Activated CD8-positive, alpha-beta memory T cell treated with anti-CD3 and anti-CD28 coated beads, Interleukin-2, amount 50 U/mL, for 4 hours (primary cell): ENCODE results near the gene PAQR4.

Experiments used
- DNase-seq: peaks from one replicate; pipeline ENCODE4 v3.0.0-alpha.2; 2020

Gene PAQR4

DNA sequence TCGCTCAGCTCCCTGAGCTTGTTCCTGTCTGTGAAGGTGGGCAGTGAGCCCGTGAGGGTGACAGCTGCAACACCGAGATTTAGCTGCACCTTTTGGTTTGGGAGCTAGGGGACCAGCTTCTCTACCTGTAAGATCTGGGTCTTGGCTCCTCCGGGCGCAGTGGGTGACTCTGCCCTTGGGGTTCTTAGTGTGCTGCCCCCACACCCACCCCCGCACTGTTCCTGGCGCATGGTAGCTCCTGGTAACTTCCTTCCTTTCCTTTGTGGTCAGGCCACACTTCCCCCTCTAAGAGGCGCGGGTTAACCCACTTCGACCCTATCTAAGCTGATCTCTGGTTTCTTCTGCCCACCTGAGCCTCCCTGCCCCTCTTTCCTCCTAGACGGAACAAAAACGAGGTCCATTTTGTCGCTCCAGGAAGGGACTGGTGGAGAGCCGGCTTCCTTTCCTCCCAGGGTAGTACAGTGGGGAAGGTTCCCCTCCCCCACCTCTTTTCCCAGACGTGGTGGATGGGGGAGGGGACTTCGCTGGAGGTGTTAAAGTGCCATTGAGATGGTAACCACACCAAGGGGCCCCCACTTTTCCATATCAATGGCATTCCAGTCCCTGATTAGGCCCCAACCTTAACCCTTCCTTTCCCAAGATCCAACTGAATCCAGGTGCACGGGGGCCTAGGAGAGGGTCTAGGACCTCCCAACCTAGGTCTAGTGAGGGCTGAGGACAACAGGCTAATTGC, 39.0 kb downstream of the PAQR4 start:
- DNase-seq, result peak; percentile 42

DNA sequence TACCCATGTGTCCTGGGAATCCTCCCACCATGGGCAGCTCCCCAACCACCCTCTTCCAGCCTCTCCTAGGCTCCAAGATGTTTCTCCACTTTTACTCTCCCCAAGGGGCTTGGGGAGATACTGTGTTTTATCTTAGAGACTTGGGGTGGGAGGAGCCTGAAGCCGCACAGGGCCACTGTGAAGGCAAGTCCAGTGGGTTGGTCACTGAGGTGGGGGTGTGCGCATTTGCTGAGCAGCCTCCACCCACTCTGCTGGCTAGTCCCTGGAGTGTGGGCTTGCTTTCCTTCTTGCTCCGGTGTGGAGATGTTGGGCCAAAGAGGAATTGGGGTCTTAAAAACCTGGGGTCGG, 39.5 kb downstream of the PAQR4 start:
- no peak for DNase-seq

DNA sequence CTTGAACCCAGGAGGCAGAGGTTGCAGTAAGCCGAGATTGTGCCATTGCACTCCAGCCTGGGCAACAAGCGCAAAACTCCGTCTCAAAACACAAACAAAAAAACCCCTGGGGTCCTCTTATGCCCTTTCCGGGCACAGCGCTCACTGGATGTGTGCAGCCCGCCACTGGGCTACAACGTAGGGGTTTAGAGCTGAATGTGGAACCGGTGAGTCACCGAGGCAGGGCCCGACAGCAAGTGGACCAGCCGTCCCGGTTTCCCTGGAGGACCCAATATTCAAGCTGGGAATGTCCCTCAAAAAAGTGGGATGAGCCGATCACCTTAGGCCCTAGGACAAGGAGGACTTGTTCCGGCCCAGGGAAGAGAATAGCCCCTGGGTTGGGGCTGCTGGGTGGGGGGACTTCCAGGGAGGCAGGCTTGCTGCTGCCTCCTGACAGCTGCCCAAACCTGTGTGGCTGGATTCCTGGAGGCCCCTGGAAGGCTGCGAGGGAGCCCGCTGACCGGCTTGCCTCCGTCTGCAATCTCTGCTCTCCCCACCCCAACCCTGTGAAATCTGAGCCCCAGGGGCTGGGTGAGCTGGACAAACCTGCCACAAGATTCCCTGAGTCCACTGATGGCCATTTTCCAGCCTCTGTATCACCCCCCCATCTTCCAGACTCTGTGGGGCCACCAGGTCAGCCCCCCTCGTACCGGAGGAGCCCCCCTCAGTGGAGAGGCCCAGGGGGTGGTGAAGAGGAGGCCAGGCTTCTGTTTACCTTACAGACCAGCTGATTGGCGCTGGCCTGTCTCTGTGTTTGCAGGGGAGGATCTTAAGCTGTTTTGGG, 40.6 kb downstream of the PAQR4 start:
- no peak for DNase-seq

DNA sequence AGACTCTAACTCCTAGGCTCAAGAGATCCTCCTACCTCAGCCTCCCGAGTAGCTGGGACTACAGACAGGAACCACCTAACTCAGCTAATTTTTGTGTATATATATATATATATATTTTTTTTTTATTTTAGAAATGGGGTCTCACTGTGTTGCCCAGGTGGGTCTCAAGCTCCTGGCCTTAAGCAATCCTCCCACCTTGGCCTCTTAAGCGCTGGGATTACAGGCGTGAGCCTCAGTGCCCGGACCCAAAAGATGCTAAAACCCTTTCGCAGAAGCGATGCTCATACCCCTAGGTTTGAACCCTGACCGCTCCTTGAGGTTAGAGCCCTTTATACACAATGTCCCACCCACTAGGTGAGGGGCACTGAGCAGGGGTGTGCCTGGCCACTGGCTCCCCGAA, 41.4 kb downstream of the PAQR4 start:
- no peak for DNase-seq

- DNase-seq, result no peak
Observed at GRCh38 chr16:3012246-3012645, 43.1 kb downstream of the PAQR4 start.

DNA sequence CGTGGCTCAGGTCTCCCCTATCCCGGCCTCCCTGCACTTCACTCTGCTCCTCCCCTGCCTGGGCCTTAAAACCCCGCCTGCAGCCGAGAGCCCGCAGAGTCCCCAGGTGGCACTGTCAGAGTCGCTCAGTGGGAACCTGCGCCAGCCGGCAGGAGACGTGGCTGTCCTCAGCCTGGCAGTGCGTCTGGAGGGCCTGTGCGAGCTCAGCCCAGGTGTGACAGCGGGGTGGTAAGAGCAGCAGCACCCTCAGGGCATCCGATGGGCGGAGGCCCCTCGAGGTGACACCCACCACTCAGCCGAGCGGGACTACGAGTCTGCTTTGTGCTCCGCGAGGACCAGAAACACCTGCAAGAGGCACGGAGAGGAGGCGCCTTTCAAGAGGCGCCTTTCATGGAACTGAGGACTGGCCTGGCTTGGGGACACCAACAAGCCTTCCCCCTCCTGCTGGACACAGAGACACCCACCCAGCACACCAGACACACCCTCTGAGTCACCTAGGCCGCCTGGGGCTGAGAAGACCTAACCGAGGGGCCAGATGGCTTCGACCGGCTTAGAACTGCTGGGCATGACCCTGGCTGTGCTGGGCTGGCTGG, 43.8 kb downstream of the PAQR4 start, which contains the start of gene CLDN9:
Gene CLDN9, plus strand, starts transcription at position 96 of the 593 bp plus-strand sequence. Its CDS starts 440 bp downstream, at position 536.
- DNase-seq, result no peak

- DNase-seq, result no peak
Observed at GRCh38 chr16:3013491-3013951, 44.4 kb downstream of the PAQR4 start.

DNA sequence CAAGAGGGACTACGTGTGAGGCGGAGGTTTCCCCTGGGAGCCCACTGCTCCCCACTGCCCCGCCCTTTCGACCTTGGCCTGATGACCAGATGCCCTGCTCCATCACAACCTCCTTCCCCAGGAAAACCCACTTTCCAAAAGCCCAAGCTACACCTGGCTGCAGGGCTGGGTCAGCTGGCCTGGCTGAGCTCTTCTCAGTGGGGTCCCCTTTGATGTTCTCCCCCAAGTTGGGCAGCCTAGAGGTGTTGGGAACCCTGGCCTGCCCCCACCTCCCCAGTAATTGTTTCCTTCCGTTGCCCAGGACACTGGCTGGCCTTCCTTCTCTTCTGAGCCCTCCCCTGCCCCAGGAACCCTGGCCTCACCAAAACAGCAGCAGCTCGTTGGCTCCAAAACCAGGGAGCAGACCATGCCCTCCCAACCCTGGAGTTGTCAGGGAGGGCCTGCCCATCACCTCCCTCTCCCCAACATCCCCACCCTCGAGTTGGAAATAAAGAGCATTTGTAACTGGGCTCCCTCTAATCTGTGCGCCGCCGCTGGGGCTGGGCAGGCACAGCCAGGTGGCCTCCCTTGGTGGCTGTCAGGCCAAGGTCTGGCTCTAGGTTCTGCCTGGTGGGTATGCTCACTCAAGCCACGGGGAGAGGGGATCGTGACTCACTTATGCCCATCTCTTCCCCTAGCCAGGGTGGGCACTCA, 45.0 kb downstream of the PAQR4 start:
- no peak for DNase-seq

DNA sequence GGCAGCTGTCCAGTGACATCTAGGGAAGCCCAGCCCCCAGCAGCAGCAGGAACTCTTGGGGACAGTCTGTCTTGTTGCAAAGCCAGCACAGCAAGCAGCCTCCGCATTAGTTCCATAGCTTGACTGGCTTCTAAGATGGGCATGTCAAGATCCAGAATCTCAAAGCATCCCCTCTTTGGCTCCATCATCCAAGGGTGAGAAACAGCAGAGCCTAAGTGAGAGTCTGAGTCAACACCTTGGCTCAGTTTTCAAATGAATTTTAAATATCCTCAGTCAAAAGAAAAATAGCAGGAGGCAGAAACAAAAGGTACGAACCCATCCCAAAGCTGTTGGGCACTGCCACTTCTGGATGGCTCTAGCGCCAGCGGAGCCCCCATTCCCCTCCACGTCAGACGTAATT, 45.8 kb downstream of the PAQR4 start:
- DNase-seq, result no peak

DNA sequence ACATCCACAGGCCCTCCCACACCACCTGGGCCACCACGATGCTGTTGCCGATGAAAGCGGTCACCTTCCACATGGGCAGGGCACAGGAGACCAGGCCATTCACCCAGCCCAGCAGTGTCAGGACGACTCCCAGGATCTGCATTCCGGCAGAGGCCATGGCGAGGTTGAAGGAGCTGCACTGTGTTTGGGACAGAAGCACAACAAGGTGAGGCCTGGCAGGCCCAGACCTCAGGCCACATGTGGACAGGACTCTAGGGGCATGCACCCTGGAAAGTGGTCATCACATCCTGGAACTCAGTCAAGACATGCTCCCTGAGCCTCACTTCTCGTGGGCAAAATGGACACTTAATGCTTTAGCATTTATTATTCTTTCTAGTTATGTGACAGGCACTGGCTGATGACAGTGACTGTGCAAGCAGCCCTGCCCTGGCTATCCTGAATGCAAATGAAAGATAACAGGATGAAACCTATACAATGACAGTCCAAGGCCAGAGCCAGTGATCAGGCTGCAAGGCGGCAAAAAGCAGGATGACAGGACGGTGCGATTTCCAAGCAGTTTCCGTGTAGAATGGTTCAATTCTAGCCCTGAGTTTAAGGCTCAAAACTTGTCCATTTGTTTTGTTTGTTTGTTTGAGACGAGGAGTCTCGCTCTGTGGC, 46.8 kb downstream of the PAQR4 start:
- DNase-seq, result no peak

DNA sequence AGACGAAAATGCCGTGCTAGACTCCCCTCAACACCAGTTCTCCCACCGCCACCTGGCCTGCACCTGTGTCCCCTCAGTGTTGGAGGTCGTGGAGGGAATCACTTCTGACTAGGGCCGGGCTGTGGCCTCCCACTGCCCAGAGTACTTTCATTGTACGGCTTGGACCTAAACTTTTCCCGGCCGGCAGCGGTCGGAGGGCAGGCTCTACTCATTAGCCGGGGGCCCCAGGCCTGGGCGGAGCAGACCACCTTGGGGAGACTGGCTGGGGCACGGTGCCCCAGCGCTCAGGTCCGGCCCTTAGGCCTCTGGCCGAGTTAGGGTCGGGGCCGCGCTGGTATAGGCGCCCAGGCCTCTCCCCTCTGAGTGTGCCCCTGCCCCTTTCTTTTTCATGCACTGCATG, 48.2 kb downstream of the PAQR4 start:
- no peak for DNase-seq

- DNase-seq, result no peak
Observed at GRCh38 chr16:3017794-3018506, 48.8 kb downstream of the PAQR4 start, which contains the start of gene CLDN6. Gene CLDN6, minus strand, starts transcription at chr16:3018183. Its CDS starts 2,162 bp downstream, at chr16:3016021.

- DNase-seq, result no peak
Observed at GRCh38 chr16:3019594-3020246, 50.6 kb downstream of the PAQR4 start.

GRCh38 chr16:3020247-3020603, 51.1 kb downstream of the PAQR4 start, which contains the start of gene TNFRSF12A:
Gene TNFRSF12A, plus strand, starts transcription at chr16:3020368. Its CDS starts 30 bp downstream, at chr16:3020398.
- DNase-seq, result peak; percentile 66

GRCh38 chr16:3020604-3021448, 51.7 kb downstream of the PAQR4 start:
- peak; percentile 79 for DNase-seq

GRCh38 chr16:3021449-3022207, 52.5 kb downstream of the PAQR4 start:
- peak; percentile 90 for DNase-seq

GRCh38 chr16:3022208-3022683, 53.1 kb downstream of the PAQR4 start:
- DNase-seq, result peak; percentile 92

DNA sequence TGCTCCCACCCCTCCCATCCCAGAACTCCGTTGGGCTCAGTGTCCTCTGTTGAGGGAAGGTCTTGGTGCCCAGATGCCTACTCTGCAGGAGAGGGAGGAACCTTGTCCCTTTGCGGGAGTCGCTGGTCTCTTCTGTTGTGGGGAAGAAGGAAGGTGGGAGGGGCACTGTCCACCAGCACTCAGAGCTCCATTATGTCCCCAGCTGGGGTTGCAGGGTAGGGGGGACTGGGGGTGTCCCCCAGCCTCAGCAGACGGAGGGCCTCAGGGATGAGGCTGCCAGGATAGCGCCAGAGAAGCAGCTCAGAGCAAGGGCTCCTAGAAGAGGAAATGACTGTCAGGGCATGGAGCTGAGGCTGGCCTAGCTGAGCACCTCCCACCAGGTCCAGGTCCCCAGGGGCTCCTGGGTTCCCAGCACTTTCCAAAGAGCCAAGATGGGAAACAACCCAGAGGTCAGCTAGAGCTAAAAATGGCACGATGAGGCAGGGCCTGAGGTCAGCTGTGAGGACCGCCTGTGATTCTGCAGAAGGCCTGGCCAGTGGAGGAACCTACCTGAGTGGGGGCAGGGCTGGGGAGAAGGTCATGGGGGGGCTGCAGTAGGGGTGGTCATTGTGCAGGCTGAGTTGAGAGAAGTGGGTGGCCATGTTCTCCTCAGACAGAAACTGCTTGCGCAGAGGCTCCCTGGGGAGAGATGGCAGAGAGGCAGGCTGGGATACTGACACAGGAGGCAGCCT, 53.7 kb downstream of the PAQR4 start:
- no peak for DNase-seq
